LHCN-M2 (cell line): ENCODE results near the gene CEP104. TPM values are rescaled to one million over a fixed set of nuclear protein-coding genes. Genes with fewer than 3 reads are reported as not detected.
A peak's percentile ranks its signal among the peaks of the same experiment; 100 is the strongest.

Experiments
- DNase-seq: peaks from one replicate; pipeline ENCODE4 v3.0.0-alpha.2; 2012; ENCODE audit warnings: low read depth
- total RNA-seq: library from RNA; depleted of rRNA; stranded (reverse); fragments of >200 nt; gene quantifications from 2 replicates; pipeline ENCODE4 v1.2.3, GENCODE V29; 2014

The CEP104 gene
- total RNA-seq, 1 experiment from 2014 or later: 14.6 TPM

- DNase-seq: peak; percentile 85
These were observed 56.9 kb downstream of the CEP104 start for GRCh38 chr1:3799976-3800685.

- DNase-seq: peak; percentile 88
These were observed 60.6 kb downstream of the CEP104 start, which contains the start of gene LRRC47 for GRCh38 chr1:3796215-3797061. LRRC47 (minus strand) TSS chr1:3796498; CDS start chr1:3796476, 22 bp downstream.

- no peak for DNase-seq
These were observed 61.4 kb downstream of the CEP104 start for GRCh38 chr1:3795453-3796214.

- no peak for DNase-seq
These were observed 66.1 kb downstream of the CEP104 start for GRCh38 chr1:3790952-3791351.

- no peak for DNase-seq
These were observed 66.5 kb downstream of the CEP104 start for GRCh38 chr1:3790500-3790923.

GRCh38 chr1:3789421-3790300, 67.3 kb downstream of the CEP104 start:
- DNase-seq: no peak

GRCh38 chr1:3788756-3789420, 68.1 kb downstream of the CEP104 start:
- no peak for DNase-seq

GRCh38 chr1:3787745-3788605, 69.0 kb downstream of the CEP104 start:
- DNase-seq: no peak

- no peak for DNase-seq
These were observed 69.7 kb downstream of the CEP104 start for GRCh38 chr1:3787349-3787715.

GRCh38 chr1:3786468-3787348, 70.3 kb downstream of the CEP104 start:
- DNase-seq: no peak

- no peak for DNase-seq
These were observed 71.4 kb downstream of the CEP104 start for GRCh38 chr1:3785456-3786157.

- DNase-seq: no peak
These were observed 72.0 kb downstream of the CEP104 start for GRCh38 chr1:3785045-3785444.

- no peak for DNase-seq
These were observed 73.1 kb downstream of the CEP104 start for GRCh38 chr1:3783651-3784474.

- no peak for DNase-seq
These were observed 76.1 kb downstream of the CEP104 start for GRCh38 chr1:3780901-3781300.

- no peak for DNase-seq
These were observed 77.0 kb downstream of the CEP104 start for GRCh38 chr1:3779912-3780416.

- no peak for DNase-seq
These were observed 77.6 kb downstream of the CEP104 start for GRCh38 chr1:3779265-3779911.
